Naive thymus-derived CD4-positive, alpha-beta T cell (primary cell): Measurements from ENCODE around the gene VPS37D. TPM values are rescaled to one million over a fixed set of nuclear protein-coding genes. Genes with fewer than 3 reads are reported as not detected.

Source experiments
- ATAC-seq: fragments of 150-1000 bp; cut with Tn5 transposase; 2 replicates; pipeline ENCODE4 v1.10.0; 2021; ENCODE audit warnings: mild to moderate bottlenecking, moderate library complexity
- CTCF ChIA-PET: fragments of 350-600 bp; sonication (Branson Sonifier 250); formaldehyde crosslinking; loops from one replicate; lab custom pipeline; 2021; ENCODE audit warnings: antibody characterized with exemption; lab: Charles Lee
- POLR2A ChIA-PET: fragments of 350-600 bp; sonication (Branson Sonifier 250); formaldehyde crosslinking; loops from one replicate; lab custom pipeline; 2021; ENCODE audit warnings: antibody characterized with exemption, inconsistent platforms; lab: Charles Lee
- DNase-seq, 9 donors: peaks; one replicate each; pipeline versions ENCODE4 v3.0.0 to v3.0.0-alpha.2; 2020 to 2022; ENCODE audit warnings: mixed read lengths in 1 of 9
- H3K27ac ChIP-seq: one replicate; pipeline ENCODE4 v1.7.0; 2013; ENCODE audit warnings: mild to moderate bottlenecking, low read depth, low read length, moderate library complexity
- H3K27me3 ChIP-seq, 2 donors: one replicate each; pipeline ENCODE4 v1.7.0; 2013; ENCODE audit warnings: low read length in 2 of 2, mild to moderate bottlenecking in 2 of 2, moderate library complexity in 2 of 2; ENCODE audit not compliant: control insufficient read depth in 2 of 2, insufficient read depth in 2 of 2
- H3K36me3 ChIP-seq, 3 experiments: 1 replicate in 2 of 3; 2 replicates in 1 of 3; pipeline ENCODE4 v1.7.0; 2013; ENCODE audit warnings: low read length in 3 of 3, mild to moderate bottlenecking in 3 of 3, moderate library complexity in 1 of 3; ENCODE audit not compliant: insufficient read depth in 3 of 3, control insufficient read depth in 2 of 3
- H3K4me1 ChIP-seq, 2 donors: one replicate each; pipeline ENCODE4 v1.7.0; 2013; ENCODE audit warnings: low read length in 2 of 2, mild to moderate bottlenecking in 2 of 2, moderate library complexity in 1 of 2; ENCODE audit not compliant: control insufficient read depth in 2 of 2, insufficient read depth in 2 of 2
- H3K4me3 ChIP-seq: 2 replicates; pipeline ENCODE4 v1.7.0; 2013; ENCODE audit warnings: mild to moderate bottlenecking, low read length
- H3K9me3 ChIP-seq, 3 experiments: 1 replicate in 2 of 3; 2 replicates in 1 of 3; pipeline ENCODE4 v1.7.0; 2013; ENCODE audit warnings: low read length in 3 of 3; ENCODE audit not compliant: control insufficient read depth in 2 of 3
- H3K27ac Mint-ChIP-seq, 9 donors: one replicate each; pipeline ENCODE4 v1.8.0; 2020 to 2022; ENCODE audit warnings: mixed read lengths in 9 of 9, mild to moderate bottlenecking in 8 of 9, moderate library complexity in 5 of 9, inconsistent platforms in 2 of 9
- H3K27me3 Mint-ChIP-seq, 5 donors: one replicate each; pipeline ENCODE4 v1.8.0; 2021 to 2022; ENCODE audit warnings: mixed read lengths in 5 of 5, mild to moderate bottlenecking in 1 of 5
- H3K36me3 Mint-ChIP-seq, 5 donors: one replicate each; pipeline ENCODE4 v1.8.0; 2020 to 2022; ENCODE audit warnings: mixed read lengths in 5 of 5, mild to moderate bottlenecking in 3 of 5, inconsistent platforms in 1 of 5
- H3K4me1 Mint-ChIP-seq, 7 donors: one replicate each; pipeline ENCODE4 v1.8.0; 2020 to 2022; ENCODE audit warnings: mixed read lengths in 7 of 7, mild to moderate bottlenecking in 3 of 7, inconsistent platforms in 1 of 7
- H3K4me3 Mint-ChIP-seq, 10 donors: one replicate each; pipeline ENCODE4 v1.8.0; 2020 to 2022; ENCODE audit warnings: mild to moderate bottlenecking in 10 of 10, mixed read lengths in 10 of 10, moderate library complexity in 6 of 10, inconsistent platforms in 2 of 10
- H3K9me3 Mint-ChIP-seq, 11 donors: one replicate each; pipeline ENCODE4 v1.8.0; 2020 to 2022; ENCODE audit warnings: mixed read lengths in 11 of 11, mild to moderate bottlenecking in 4 of 11, inconsistent platforms in 1 of 11, moderate library complexity in 1 of 11
- intact Hi-C, 2 donors: fragments of 100-400 bp; cut with micrococcal nuclease; formaldehyde crosslinking; loops; one replicate each; pipeline ENCODE4 v1.15.1; 2023
- polyA plus RNA-seq, 2 donors: library from polyadenylated mRNA; unstranded; fragments of 300-500 nt; fragmentation: Illumina TruSeq; gene quantifications; one replicate each; pipeline ENCODE4 v1.2.3, GENCODE V29; 2021
- total RNA-seq, 6 experiments: library from RNA in 5 of 6; stranded (reverse) in 5 of 6; gene quantifications; 1 replicate in 5 of 6; 2 replicates in 1 of 6; pipeline ENCODE4 v1.2.3 and lab custom pipeline; 2021 to 2026

VPS37D gene
- total and polyA plus RNA-seq, 7 experiments from 2014 or later: 0.22 to 0.85 (median 0.44) TPM; not detected in 4

DNA sequence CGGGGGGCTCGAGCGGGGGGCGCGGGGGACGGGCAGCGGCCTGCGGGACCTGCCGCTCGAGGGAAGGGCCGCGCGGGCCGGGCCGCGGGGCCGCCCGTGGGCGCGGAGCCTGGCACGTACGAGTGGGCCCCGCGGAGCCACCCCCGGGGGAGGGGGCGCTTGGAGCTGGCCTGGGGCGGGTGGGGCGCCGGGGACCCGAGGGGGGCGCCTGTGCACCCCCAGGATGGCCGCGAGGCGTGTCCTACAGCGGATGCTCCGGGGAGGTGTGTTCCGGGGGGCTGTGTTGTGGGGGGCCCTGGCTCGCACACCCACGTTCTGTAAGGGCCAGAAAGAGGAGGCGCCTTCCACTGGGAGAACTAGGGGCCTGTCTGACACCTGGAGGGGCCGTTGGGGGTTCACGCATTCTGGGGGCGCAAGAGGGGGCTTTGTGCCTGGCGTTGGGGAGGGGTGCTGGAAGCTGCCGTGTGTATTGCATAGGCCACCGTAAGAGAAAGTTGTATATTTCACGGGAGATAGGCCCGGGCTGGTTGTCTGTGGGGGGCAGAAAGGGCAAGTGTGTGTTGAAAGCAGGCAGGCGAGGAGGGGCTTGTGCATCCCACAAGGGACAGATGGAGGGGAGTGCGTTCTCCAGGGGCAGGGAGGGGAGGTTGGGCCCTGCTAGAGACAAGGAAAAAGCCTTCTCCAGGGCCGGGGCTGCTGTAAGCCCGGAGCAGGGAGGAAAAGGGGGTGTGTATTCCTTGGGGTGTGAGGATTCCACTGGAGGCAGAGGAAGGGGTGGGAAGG lies 663 bp downstream of the VPS37D start:
- Histone ChIP-seq H3K9me3 (no peaks in the 10 kb centered on the region), H3K27ac (no peak overlapping the region), H3K36me3 (no peaks in the 10 kb centered on the region), H3K27me3 (no peaks in the 10 kb centered on the region), H3K4me3 (no peak overlapping the region), H3K4me1 (peaks cover 5 to 6% of the 10 kb centered on the region in 2 donors)
- POLR2A ChIA-PET: interaction anchor here (0.8 to 1.2 kb wide), 2 partner anchors 8 to 70 kb away, joined by 3 to 4 read pairs; partner anchors contain the start of gene ABHD11
- Mint-ChIP-seq H3K4me1 (peaks cover 0 to 15% (median 8%) of the 10 kb centered on the region in 7 donors), H3K36me3 (peaks cover 0 to 2% (median under 1%) of the 10 kb centered on the region in 5 donors), H3K27ac (peak overlapping the region in 3 of 9 donors; percentile 22 to 67 (median 59)), H3K9me3 (peaks cover 0 to 3% (median under 1%) of the 10 kb centered on the region in 11 donors), H3K27me3 (peaks cover 20 to 51% (median 27%) of the 10 kb centered on the region in 5 donors), H3K4me3 (peak overlapping the region; percentile 52 to 84 (median 75))
- DNase-seq (peak in 2 of 9 donors; percentile 15 to 32), ATAC-seq (no peak)
- CTCF ChIA-PET: interaction anchor here (1.0 to 1.4 kb wide), 2 partner anchors 43 to 62 kb away, joined by 3 read pairs; no protein-coding TSS in a partner anchor
- intact Hi-C loops: loop anchor here in 1 of 2 donors (5.0 kb wide), 1 partner anchor 841 kb away; the partner anchor contains the start of gene TYW1B

DNA sequence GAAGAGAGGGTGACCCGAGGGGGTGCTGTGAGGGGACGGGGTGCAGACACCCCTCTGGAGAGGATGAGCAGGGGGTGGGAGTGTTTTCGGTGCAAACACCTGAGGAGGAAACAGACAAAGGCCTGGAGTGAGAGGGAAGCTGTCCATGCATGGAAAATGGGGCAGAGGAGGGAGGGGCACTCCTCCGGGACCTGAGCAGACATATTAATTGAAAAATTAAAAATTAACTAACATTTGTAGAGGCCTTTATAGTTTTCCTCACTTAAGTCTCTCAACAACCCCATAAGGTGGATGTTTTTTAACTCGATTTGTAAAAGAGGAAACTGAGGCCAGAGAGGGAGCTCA lies 1.2 kb downstream of the VPS37D start:
- Mint-ChIP-seq H3K9me3 (peaks cover 0 to 1% (median 0%) of the 10 kb centered on the region in 11 donors), H3K27me3 (peaks cover 15 to 50% (median 21%) of the 10 kb centered on the region in 5 donors), H3K27ac (peak overlapping the region in 1 of 9 donors; percentile 29), H3K4me3 (peak overlapping the region; percentile 52 to 84 (median 75)), H3K4me1 (peaks cover 0 to 15% (median 8%) of the 10 kb centered on the region in 7 donors), H3K36me3 (no peaks in the 10 kb centered on the region)
- Histone ChIP-seq H3K4me3 (no peak overlapping the region), H3K4me1 (peaks cover 5 to 6% of the 10 kb centered on the region in 2 donors), H3K9me3 (no peaks in the 10 kb centered on the region), H3K36me3 (no peaks in the 10 kb centered on the region), H3K27ac (no peak overlapping the region), H3K27me3 (no peaks in the 10 kb centered on the region)
- no peak for DNase-seq
- ChIA-PET CTCF (interaction anchor here (1.4 kb wide), 1 partner anchor 62 kb away, joined by 3 read pairs; no protein-coding TSS in a partner anchor), POLR2A (no interaction called here)
- no peak for ATAC-seq
- intact Hi-C loops: loop anchor here in 1 of 2 donors (5.0 kb wide), 1 partner anchor 842 kb away; the partner anchor contains the start of gene TYW1B

DNA sequence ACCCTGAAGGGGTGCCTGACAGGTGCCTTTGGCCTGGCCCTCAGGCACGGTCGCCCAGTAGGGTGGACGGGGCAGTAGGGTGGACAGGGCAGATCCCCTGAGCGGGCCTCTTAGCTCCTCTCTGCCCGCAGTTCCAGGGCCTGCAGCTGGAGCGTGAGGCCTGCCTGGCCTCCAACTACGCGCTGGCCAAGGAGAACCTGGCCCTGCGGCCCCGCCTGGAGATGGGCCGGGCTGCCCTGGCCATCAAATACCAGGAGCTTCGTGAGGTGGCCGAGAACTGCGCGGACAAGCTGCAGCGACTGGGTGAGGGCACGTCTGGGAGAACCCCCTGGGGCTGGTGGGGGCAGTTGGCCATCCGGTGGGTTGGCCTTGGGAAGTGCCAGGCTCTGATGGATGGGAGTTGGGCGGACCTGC lies 1.7 kb downstream of the VPS37D start:
- Histone ChIP-seq H3K36me3 (no peaks in the 10 kb centered on the region), H3K27me3 (no peaks in the 10 kb centered on the region), H3K4me1 (peaks cover 5 to 6% of the 10 kb centered on the region in 2 donors), H3K4me3 (no peak overlapping the region), H3K27ac (no peak overlapping the region), H3K9me3 (no peaks in the 10 kb centered on the region)
- no peak for ATAC-seq
- DNase-seq: no peak
- ChIA-PET POLR2A (no interaction called here), CTCF (interaction anchor here (1.4 kb wide), 1 partner anchor 63 kb away, joined by 3 read pairs; no protein-coding TSS in a partner anchor)
- intact Hi-C loops: loop anchor here in 1 of 2 donors (5.0 kb wide), 1 partner anchor 842 kb away; the partner anchor contains the start of gene TYW1B
- Mint-ChIP-seq H3K4me1 (peaks cover 0 to 15% (median 8%) of the 10 kb centered on the region in 7 donors), H3K36me3 (no peaks in the 10 kb centered on the region), H3K4me3 (no peak overlapping the region), H3K27ac (no peak overlapping the region), H3K9me3 (peaks cover 0 to 1% (median 0%) of the 10 kb centered on the region in 11 donors), H3K27me3 (peaks cover 10 to 45% (median 17%) of the 10 kb centered on the region in 5 donors)

DNA sequence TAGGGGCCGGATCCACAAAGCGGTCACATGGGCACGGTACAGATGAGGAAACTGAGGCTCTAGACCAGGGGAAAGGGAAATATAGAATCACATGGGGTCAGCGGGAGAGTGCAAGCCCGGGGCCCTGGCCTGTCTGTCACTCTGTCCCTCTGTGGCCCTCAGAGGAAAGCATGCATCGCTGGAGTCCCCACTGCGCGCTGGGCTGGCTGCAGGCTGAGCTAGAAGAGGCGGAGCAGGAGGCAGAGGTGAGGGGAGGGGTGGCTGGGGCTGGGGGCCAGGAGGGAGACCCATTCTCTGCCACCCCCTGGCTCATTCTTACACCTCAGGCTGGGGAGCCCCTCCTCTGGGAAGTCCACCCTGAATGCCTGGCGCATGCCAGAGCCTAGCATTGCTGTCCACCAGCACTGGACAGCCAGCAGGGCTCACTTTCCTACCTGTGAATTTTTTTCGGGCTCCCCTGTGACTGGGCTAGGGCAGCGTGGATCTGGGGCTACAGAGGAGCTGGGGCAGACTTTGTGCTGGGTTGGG lies 2.3 kb downstream of the VPS37D start:
- Mint-ChIP-seq H3K36me3 (no peaks in the 10 kb centered on the region), H3K9me3 (peaks cover 0 to 1% (median 0%) of the 10 kb centered on the region in 11 donors), H3K27ac (peak overlapping the region in 1 of 9 donors; percentile 53), H3K4me1 (peaks cover 0 to 15% (median 8%) of the 10 kb centered on the region in 7 donors), H3K27me3 (peaks cover 5 to 39% (median 12%) of the 10 kb centered on the region in 5 donors), H3K4me3 (no peak overlapping the region)
- DNase-seq (no peak), ATAC-seq (no peak)
- CTCF ChIA-PET: no interaction called here
- Histone ChIP-seq H3K9me3 (no peaks in the 10 kb centered on the region), H3K4me3 (no peak overlapping the region), H3K4me1 (peaks cover 5 to 6% of the 10 kb centered on the region in 2 donors), H3K27me3 (no peaks in the 10 kb centered on the region), H3K27ac (no peak overlapping the region), H3K36me3 (no peaks in the 10 kb centered on the region)
- POLR2A ChIA-PET: no interaction called here
- intact Hi-C loops: loop anchor here in 1 of 2 donors (5.0 kb wide), 1 partner anchor 843 kb away; the partner anchor contains the start of gene TYW1B

DNA sequence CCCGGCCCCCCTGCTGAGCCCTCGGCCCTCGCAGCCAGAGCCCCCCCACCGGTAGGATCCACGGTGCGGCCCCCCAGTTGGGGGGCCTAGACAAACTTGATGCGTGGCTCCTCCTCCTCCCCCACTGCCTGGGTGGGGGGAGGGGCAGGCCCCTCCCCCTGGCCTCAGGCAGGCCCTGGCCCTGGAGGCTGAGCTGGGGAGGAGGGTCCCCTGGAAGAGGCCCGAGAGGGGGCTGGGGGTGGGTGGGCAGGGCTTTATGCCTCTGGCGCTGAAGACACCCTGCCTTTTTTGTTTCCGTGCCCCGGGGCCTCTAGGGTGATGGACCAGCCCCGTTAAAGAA lies 3.7 kb downstream of the VPS37D start:
- no peak overlapping the region for H3K4me3 Mint-ChIP-seq
- Histone ChIP-seq H3K4me3 (no peak overlapping the region), H3K4me1 (peaks cover 5 to 6% of the 10 kb centered on the region in 2 donors), H3K27me3 (no peaks in the 10 kb centered on the region), H3K9me3 (no peaks in the 10 kb centered on the region), H3K36me3 (no peaks in the 10 kb centered on the region), H3K27ac (no peak overlapping the region)
- ATAC-seq: no peak
- H3K9me3 Mint-ChIP-seq: peaks cover 0 to 2% (median 0%) of the 10 kb centered on the region in 11 donors
- intact Hi-C loops: no loop called here
- ChIA-PET POLR2A (no interaction called here), CTCF (no interaction called here)
- H3K4me1 Mint-ChIP-seq: peaks cover 0 to 11% (median 5%) of the 10 kb centered on the region in 7 donors
- H3K27me3 Mint-ChIP-seq: peaks cover 0 to 28% (median 0%) of the 10 kb centered on the region in 5 donors
- H3K36me3 Mint-ChIP-seq: no peaks in the 10 kb centered on the region
- H3K27ac Mint-ChIP-seq: no peak overlapping the region
- no peak for DNase-seq

DNA sequence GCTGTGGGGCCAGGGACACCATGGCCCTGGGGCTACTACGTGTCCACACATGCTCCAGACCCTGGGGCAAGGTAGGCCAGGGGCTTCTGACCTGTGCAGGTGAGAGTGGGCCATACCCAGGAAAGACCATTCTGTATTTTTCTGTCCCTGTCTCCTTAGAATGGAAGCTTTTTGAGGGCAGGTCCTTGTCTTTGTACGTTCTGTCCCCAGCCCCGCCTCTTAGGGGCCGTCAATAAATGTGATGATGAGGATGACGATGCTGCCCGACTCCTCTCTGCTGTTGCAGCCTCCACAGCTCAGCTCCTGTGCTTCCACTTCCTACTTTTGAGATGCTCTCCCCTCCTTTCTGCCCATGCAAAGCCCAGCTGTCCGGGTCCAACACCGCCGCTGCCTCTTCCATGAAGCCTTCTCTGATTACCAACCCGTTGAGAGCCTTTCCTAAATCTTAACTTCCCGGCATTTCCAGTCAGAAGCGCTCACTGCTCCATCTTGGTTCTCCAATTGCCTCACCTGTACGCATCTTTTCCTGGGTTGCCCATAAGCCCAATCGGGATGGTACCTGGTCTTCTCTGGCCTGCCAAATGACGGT lies 4.3 kb downstream of the VPS37D start:
- Histone ChIP-seq H3K4me1 (peaks cover 5 to 6% of the 10 kb centered on the region in 2 donors), H3K4me3 (no peak overlapping the region), H3K36me3 (no peaks in the 10 kb centered on the region), H3K27me3 (no peaks in the 10 kb centered on the region), H3K9me3 (no peaks in the 10 kb centered on the region), H3K27ac (no peak overlapping the region)
- Mint-ChIP-seq H3K27me3 (peaks cover 0 to 25% (median 0%) of the 10 kb centered on the region in 5 donors), H3K36me3 (no peaks in the 10 kb centered on the region), H3K9me3 (peaks cover 0 to 2% (median 0%) of the 10 kb centered on the region in 11 donors), H3K4me3 (no peak overlapping the region), H3K4me1 (peaks cover 0 to 11% (median 5%) of the 10 kb centered on the region in 7 donors), H3K27ac (no peak overlapping the region)
- DNase-seq (no peak), ATAC-seq (no peak)
- POLR2A ChIA-PET: no interaction called here
- intact Hi-C loops: no loop called here
- CTCF ChIA-PET: no interaction called here
